Hippocampal formation (tissue), 2 donors: ENCODE data around the gene HERC6.
"Not testable (repeated sequence)": the region's sequence is repeated elsewhere in the genome, so short reads cannot be mapped to it uniquely, and the experiment has no call there.

Source experiments
- DNase-seq, 2 donors: peaks; one replicate each; lab custom pipeline; 2025; lab: John Stamatoyannopoulos, UW

The HERC6 gene

GRCh38 chr4:88446124-88446523 lies 67.5 kb downstream of the HERC6 start:
- no peak for DNase-seq

- DNase-seq = no peak
Measured at GRCh38 chr4:88447371-88448095, 68.9 kb downstream of the HERC6 start.

- DNase-seq = not testable (repeated sequence)
Measured at GRCh38 chr4:88448211-88448765, 69.6 kb downstream of the HERC6 start.

- DNase-seq = no peak
Measured at GRCh38 chr4:88448889-88449288, 70.2 kb downstream of the HERC6 start.

GRCh38 chr4:88449290-88449689 lies 70.6 kb downstream of the HERC6 start:
- no peak for DNase-seq

- DNase-seq = no peak
Measured at GRCh38 chr4:88451205-88451604, 72.6 kb downstream of the HERC6 start.

GRCh38 chr4:88452912-88453311 lies 74.3 kb downstream of the HERC6 start:
- no peak for DNase-seq

GRCh38 chr4:88456670-88457306 lies 78.1 kb downstream of the HERC6 start, which contains the start of gene HERC5:
HERC5 (plus strand) TSS chr4:88457119; CDS start chr4:88457270, 151 bp downstream.
- peak; percentile 73 to 87 for DNase-seq

- DNase-seq = peak in 1 of 2 donors; percentile 29
Measured at GRCh38 chr4:88457307-88458103, 78.9 kb downstream of the HERC6 start.

GRCh38 chr4:88458104-88458740 lies 79.6 kb downstream of the HERC6 start:
- no peak for DNase-seq

GRCh38 chr4:88465653-88466192 lies 87.1 kb downstream of the HERC6 start:
- no peak for DNase-seq

GRCh38 chr4:88467392-88467791 lies 88.7 kb downstream of the HERC6 start:
- no peak for DNase-seq

- DNase-seq = no peak
Measured at GRCh38 chr4:88477229-88477860, 98.7 kb downstream of the HERC6 start.

- no peak for DNase-seq
Measured at GRCh38 chr4:88478247-88478646, 99.6 kb downstream of the HERC6 start.

GRCh38 chr4:88481537-88481936 lies 102.9 kb downstream of the HERC6 start:
- DNase-seq = no peak

GRCh38 chr4:88489100-88489761 lies 110.6 kb downstream of the HERC6 start:
- no peak for DNase-seq
